Liver (tissue), 9 donors: ENCODE measurements around the gene AUH. TPM values are rescaled to one million over a fixed set of nuclear protein-coding genes. Genes with fewer than 3 reads are reported as not detected.

ENCODE experiments used
- DNase-seq: peaks from one replicate; pipeline ENCODE4 v3.0.0-alpha.2; 2017; ENCODE audit warnings: low spot score
- H3K27ac ChIP-seq, 2 donors: one replicate each; pipeline ENCODE4 v1.7.0; 2013; ENCODE audit warnings: inconsistent platforms in 2 of 2, low read length in 2 of 2, control low read depth in 1 of 2, low read depth in 1 of 2, mild to moderate bottlenecking in 1 of 2
- H3K27me3 ChIP-seq, 4 donors: one replicate each; pipeline versions ENCODE4 v1.6.1 to v1.7.0; 2013; ENCODE audit warnings: low read length in 3 of 4, inconsistent platforms in 1 of 4, mild to moderate bottlenecking in 1 of 4, moderate library complexity in 1 of 4; ENCODE audit not compliant: control insufficient read depth in 4 of 4, insufficient read depth in 4 of 4
- H3K36me3 ChIP-seq, 4 donors: one replicate each; pipeline versions ENCODE4 v1.6.1 to v1.7.0; 2013; ENCODE audit warnings: low read length in 3 of 4, mild to moderate bottlenecking in 3 of 4, low read depth in 1 of 4, moderate library complexity in 1 of 4; ENCODE audit not compliant: control insufficient read depth in 4 of 4, insufficient read depth in 3 of 4
- H3K4me1 ChIP-seq, 4 donors: one replicate each; pipeline versions ENCODE4 v1.6.1 to v1.7.0; 2013; ENCODE audit warnings: low read length in 3 of 4, mild to moderate bottlenecking in 3 of 4, moderate library complexity in 1 of 4; ENCODE audit not compliant: control insufficient read depth in 4 of 4, insufficient read depth in 4 of 4
- H3K4me3 ChIP-seq, 3 donors: one replicate each; pipeline versions ENCODE4 v1.6.1 to v1.7.0; 2013; ENCODE audit warnings: low read length in 3 of 3, control low read depth in 1 of 3, low read depth in 1 of 3, mild to moderate bottlenecking in 1 of 3
- H3K9ac ChIP-seq, 2 donors: one replicate each; pipeline ENCODE4 v1.7.0; 2013; ENCODE audit warnings: low read length in 2 of 2, mild to moderate bottlenecking in 2 of 2, moderate library complexity in 2 of 2, control low read depth in 1 of 2, low read depth in 1 of 2
- H3K9me3 ChIP-seq, 4 donors: one replicate each; pipeline versions ENCODE4 v1.6.1 to v1.7.0; 2013; ENCODE audit warnings: low read length in 3 of 4; ENCODE audit not compliant: control insufficient read depth in 4 of 4
- EGR1 ChIP-seq, 2 donors: IDR thresholded peaks; 2 replicates each; pipeline ENCODE4 v1.6.1; 2016 to 2018; ENCODE audit warnings: antibody characterized with exemption in 2 of 2, low read depth in 2 of 2
- GABPA ChIP-seq, 2 donors: IDR thresholded peaks in 1 of 2; conservative IDR thresholded peaks in 1 of 2; 2 replicates each; pipeline ENCODE4 v1.6.1; 2016; ENCODE audit warnings: antibody characterized with exemption in 2 of 2, mild to moderate bottlenecking in 1 of 2, moderate library complexity in 1 of 2
- HNF4A ChIP-seq, 2 donors: conservative IDR thresholded peaks; 2 replicates each; pipeline ENCODE4 v1.6.1; 2016; ENCODE audit warnings: antibody characterized with exemption in 2 of 2, mild to moderate bottlenecking in 2 of 2
- HNF4G ChIP-seq: IDR thresholded peaks from 2 replicates; pipeline ENCODE4 v1.6.1; 2016; ENCODE audit warnings: antibody characterized with exemption
- JUND ChIP-seq, 2 donors: IDR thresholded peaks; 2 replicates each; pipeline ENCODE4 v1.6.1; 2016; ENCODE audit warnings: antibody characterized with exemption in 2 of 2
- NR2F2 ChIP-seq: IDR thresholded peaks from 2 replicates; pipeline ENCODE4 v1.6.1; 2016; ENCODE audit warnings: antibody characterized with exemption
- RAD21 ChIP-seq, 2 donors: IDR thresholded peaks; 2 replicates each; pipeline ENCODE4 v1.6.1; 2016; ENCODE audit warnings: antibody characterized with exemption in 2 of 2, mild to moderate bottlenecking in 2 of 2
- RXRA ChIP-seq, 2 donors: IDR thresholded peaks; 2 replicates each; pipeline ENCODE4 v1.6.1; 2017 to 2018; ENCODE audit warnings: antibody characterized with exemption in 2 of 2, mild to moderate bottlenecking in 1 of 2
- SP1 ChIP-seq: IDR thresholded peaks from 2 replicates; pipeline ENCODE4 v1.6.1; 2018; ENCODE audit warnings: antibody characterized with exemption, mild to moderate bottlenecking
- TAF1 ChIP-seq: conservative IDR thresholded peaks from 2 replicates; pipeline ENCODE4 v1.6.1; 2016; ENCODE audit warnings: antibody characterized with exemption, mild to moderate bottlenecking
- YY1 ChIP-seq: IDR thresholded peaks from 2 replicates; pipeline ENCODE4 v1.6.1; 2016; ENCODE audit warnings: antibody characterized with exemption, mild to moderate bottlenecking
- WGBS: extraction: QIAGEN DNeasy Blood & Tissue Kit; methylation state at CpG from one replicate; pipeline ENCODE4 v1.1.7; 2013; 5-methylcytosine and 5-hydroxymethylcytosine counted together
- polyA plus RNA-seq, 2 donors: library from polyadenylated mRNA; stranded (reverse) in 1 of 2; unstranded in 1 of 2; fragments of 200-250 nt in 1 of 2; fragments of >200 nt in 1 of 2; fragmentation: Nextera tagmentation in 1 of 2; extraction: Ambion mirVana in 1 of 2; gene quantifications; one replicate each; pipeline versions ENCODE4 v1.2.1 to v1.2.3, GENCODE V29; 2013 to 2015
- total RNA-seq, 2 donors: library from RNA; depleted of rRNA; stranded (reverse); fragments of >200 nt; gene quantifications; one replicate each; pipeline ENCODE4 v1.2.3, GENCODE V29; 2014
- TF ChIP-seq, protein P1 (sequence below): fragments of 150-350 bp; IDR thresholded peaks from 2 replicates; pipeline ENCODE4 v1.5.1; 2017; ENCODE audit warnings: improper control_type of control experiment, low read depth, low read length; ENCODE audit not compliant: missing input control
- TF ChIP-seq, protein P2 (sequence below): IDR thresholded peaks from 2 replicates; pipeline ENCODE4 v1.6.1; 2016; ENCODE audit warnings: antibody characterized with exemption
- TF ChIP-seq, protein P3 (sequence below): IDR thresholded peaks from 2 replicates; pipeline ENCODE4 v1.6.1; 2016; ENCODE audit warnings: antibody characterized with exemption
- donor health status: healthy.
- donor health status: healthy.
- donor health status: healthy.
- donor health status: healthy.
- donor health status: healthy.

Gene AUH, protein sequence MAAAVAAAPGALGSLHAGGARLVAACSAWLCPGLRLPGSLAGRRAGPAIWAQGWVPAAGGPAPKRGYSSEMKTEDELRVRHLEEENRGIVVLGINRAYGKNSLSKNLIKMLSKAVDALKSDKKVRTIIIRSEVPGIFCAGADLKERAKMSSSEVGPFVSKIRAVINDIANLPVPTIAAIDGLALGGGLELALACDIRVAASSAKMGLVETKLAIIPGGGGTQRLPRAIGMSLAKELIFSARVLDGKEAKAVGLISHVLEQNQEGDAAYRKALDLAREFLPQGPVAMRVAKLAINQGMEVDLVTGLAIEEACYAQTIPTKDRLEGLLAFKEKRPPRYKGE
- total RNA-seq = 10 to 100 TPM; 20.2 to 30.0 TPM
- 10 to 100 TPM; 12.1 to 29.7 TPM for polyA plus RNA-seq

DNA sequence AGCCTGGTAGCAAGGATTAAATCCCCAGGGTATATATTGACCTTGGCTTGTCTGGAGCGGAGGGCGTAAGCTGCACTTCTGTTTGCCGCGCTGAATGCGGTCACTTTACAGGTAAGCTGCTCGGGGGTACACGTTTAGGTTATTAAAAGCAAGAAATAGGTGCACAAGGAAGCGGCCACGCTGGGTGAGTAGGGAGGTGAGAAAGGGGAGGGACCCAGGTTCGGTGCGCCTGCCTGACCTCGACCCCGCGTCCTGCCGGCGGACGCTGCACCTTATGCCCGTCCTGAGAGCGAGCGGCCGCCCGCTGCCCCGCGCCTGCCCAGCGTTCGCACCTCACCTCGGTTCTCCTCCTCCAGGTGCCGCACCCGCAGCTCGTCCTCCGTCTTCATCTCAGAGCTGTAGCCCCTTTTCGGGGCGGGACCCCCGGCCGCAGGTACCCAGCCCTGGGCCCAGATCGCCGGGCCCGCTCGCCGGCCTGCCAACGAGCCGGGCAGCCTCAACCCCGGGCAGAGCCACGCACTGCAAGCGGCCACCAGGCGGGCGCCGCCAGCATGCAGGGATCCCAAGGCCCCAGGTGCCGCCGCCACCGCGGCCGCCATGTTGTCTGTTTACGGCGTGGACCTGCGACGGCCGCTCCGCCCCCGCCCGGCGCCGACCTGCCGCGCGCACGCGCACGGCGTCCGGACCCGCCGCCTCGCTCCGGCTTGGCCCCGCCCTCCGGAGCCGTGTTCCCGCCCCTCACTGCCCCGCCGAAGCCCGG is at the start of gene AUH:
AUH (minus strand) TSS at position 628 of the 760 bp plus-strand sequence; CDS start at position 599, 29 bp downstream.
- WGBS = under 1% methylated on average over 82 of the region's 82 CpGs
- H3K36me3 ChIP-seq = no peaks in the 10 kb centered on the region
- H3K27me3 ChIP-seq = no peaks in the 10 kb centered on the region
- H3K27ac ChIP-seq = peak within 1 kb of the TSS; percentile 91 to 94
- peak within 1 kb of the TSS; percentile 80 to 90 (median 86) for H3K4me3 ChIP-seq
- H3K9me3 ChIP-seq = no peaks in the 10 kb centered on the region
- peak; percentile 91 for DNase-seq
- TF ChIP-seq, protein P1, sequence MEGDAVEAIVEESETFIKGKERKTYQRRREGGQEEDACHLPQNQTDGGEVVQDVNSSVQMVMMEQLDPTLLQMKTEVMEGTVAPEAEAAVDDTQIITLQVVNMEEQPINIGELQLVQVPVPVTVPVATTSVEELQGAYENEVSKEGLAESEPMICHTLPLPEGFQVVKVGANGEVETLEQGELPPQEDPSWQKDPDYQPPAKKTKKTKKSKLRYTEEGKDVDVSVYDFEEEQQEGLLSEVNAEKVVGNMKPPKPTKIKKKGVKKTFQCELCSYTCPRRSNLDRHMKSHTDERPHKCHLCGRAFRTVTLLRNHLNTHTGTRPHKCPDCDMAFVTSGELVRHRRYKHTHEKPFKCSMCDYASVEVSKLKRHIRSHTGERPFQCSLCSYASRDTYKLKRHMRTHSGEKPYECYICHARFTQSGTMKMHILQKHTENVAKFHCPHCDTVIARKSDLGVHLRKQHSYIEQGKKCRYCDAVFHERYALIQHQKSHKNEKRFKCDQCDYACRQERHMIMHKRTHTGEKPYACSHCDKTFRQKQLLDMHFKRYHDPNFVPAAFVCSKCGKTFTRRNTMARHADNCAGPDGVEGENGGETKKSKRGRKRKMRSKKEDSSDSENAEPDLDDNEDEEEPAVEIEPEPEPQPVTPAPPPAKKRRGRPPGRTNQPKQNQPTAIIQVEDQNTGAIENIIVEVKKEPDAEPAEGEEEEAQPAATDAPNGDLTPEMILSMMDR = no peak
- TF ChIP-seq NR2F2 = no peak
- peak in 1 of 2 donors; percentile 71 for TF ChIP-seq EGR1 (IDR thresholded peaks at IDR 0.05; ENCODE audit: low read depth in 2 of 2)
- TF ChIP-seq, protein P2, sequence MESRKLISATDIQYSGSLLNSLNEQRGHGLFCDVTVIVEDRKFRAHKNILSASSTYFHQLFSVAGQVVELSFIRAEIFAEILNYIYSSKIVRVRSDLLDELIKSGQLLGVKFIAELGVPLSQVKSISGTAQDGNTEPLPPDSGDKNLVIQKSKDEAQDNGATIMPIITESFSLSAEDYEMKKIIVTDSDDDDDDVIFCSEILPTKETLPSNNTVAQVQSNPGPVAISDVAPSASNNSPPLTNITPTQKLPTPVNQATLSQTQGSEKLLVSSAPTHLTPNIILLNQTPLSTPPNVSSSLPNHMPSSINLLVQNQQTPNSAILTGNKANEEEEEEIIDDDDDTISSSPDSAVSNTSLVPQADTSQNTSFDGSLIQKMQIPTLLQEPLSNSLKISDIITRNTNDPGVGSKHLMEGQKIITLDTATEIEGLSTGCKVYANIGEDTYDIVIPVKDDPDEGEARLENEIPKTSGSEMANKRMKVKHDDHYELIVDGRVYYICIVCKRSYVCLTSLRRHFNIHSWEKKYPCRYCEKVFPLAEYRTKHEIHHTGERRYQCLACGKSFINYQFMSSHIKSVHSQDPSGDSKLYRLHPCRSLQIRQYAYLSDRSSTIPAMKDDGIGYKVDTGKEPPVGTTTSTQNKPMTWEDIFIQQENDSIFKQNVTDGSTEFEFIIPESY = no peak
- peak in 1 of 2 donors; percentile 15 for TF ChIP-seq HNF4A (conservative IDR thresholded peaks at IDR 0.05)
- peak; percentile 59 for TF ChIP-seq YY1
- peak in 1 of 2 donors; percentile 18 for TF ChIP-seq RAD21 (IDR thresholded peaks at IDR 0.05)
- H3K4me1 ChIP-seq = peaks cover 0 to 26% (median 15%) of the 10 kb centered on the region in 4 donors
- peak within 1 kb of the TSS; percentile 55 to 86 for H3K9ac ChIP-seq

DNA sequence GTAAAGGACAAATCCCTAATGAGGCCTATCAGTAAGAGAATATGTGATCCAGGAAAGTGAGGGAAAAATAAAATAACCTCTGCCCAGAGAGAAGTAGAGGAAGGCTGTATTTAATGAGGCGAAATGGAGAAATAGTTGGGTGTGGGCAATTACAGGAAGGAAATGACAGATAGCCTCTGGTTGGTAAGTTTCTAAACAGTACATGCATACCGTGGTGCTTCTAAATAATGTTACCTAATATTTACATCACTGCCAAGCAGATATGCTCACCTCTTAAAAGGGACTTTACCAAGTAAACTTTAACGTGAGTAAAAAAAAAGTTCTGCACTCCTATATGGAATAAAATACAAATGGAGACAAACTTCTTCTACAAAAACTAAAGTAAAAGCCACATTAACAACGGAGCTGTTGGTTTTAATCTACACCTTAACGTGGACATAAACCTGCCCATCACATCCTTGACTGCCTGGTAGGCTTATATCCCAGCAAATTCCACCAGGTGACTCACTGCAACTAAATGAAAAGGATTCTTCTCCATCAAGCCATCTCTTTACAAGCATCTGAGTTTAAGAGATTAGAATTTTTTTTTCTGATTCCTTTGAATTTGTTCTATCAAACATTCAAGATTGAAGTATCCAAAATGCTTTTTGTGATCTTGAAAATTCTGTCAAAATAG is 49.5 kb upstream of the AUH start:
- H3K4me1 ChIP-seq = peaks cover 0 to 14% (median 3%) of the 10 kb centered on the region in 4 donors
- WGBS = 63% methylated on average over 5 of the region's 5 CpGs
- H3K9ac ChIP-seq = no peak overlapping the region
- H3K4me3 ChIP-seq = no peak overlapping the region
- no peak for DNase-seq
- peaks cover 10 to 26% (median 23%) of the 10 kb centered on the region in 4 donors for H3K36me3 ChIP-seq
- peak overlapping the region; percentile 2 to 63 for H3K27ac ChIP-seq
- H3K27me3 ChIP-seq = no peaks in the 10 kb centered on the region
- TF ChIP-seq TAF1 (no peak), SP1 (no peak)
- no peaks in the 10 kb centered on the region for H3K9me3 ChIP-seq

DNA sequence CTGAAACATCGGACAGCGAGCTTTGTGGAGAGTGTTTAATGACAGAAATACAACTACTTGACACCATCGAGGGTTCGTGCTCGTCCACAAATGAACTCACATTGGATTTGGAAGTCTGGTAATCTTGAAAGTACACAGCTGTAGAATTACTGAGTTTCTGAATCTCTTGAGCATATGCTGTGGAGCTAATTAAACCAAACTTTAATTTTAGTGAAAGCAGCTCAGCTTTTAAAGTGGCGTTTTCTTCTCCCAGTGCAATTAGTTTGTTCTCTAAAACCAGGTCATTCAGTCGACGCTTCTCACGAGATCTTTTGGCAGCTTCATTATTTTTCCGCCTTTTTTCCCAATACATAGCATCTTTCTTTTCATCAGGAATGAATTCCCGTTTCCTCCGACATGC is 48.4 kb upstream of the AUH start:
- H3K36me3 ChIP-seq = peaks cover 10 to 26% (median 22%) of the 10 kb centered on the region in 4 donors
- no peaks in the 10 kb centered on the region for H3K27me3 ChIP-seq
- peaks cover 0 to 10% (median 2%) of the 10 kb centered on the region in 4 donors for H3K4me1 ChIP-seq
- H3K9ac ChIP-seq = no peak overlapping the region
- H3K9me3 ChIP-seq = no peaks in the 10 kb centered on the region
- DNase-seq = no peak
- TF ChIP-seq, protein P1 = no peak
- TF ChIP-seq RXRA (IDR thresholded peaks at IDR 0.05) (no peak), NR2F2 (no peak), HNF4G (no peak), SP1 (no peak), GABPA (IDR thresholded peaks at IDR 0.05 in 1 of 2, conservative IDR thresholded peaks at IDR 0.05 in 1 of 2) (no peak), JUND (IDR thresholded peaks at IDR 0.05) (no peak), RAD21 (IDR thresholded peaks at IDR 0.05) (no peak), YY1 (no peak)
- TF ChIP-seq, protein P3, sequence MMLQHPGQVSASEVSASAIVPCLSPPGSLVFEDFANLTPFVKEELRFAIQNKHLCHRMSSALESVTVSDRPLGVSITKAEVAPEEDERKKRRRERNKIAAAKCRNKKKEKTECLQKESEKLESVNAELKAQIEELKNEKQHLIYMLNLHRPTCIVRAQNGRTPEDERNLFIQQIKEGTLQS = no peak
- TF ChIP-seq, protein P2 = no peak
- H3K27ac ChIP-seq = no peak overlapping the region
- 97% methylated on average over 12 of the region's 12 CpGs for WGBS
- no peak overlapping the region for H3K4me3 ChIP-seq
